ENCODE measurements around the gene C1QTNF8. TPM values are rescaled to one million over a fixed set of nuclear protein-coding genes. Genes with fewer than 3 reads are reported as not detected.

C1QTNF8 gene
- total RNA-seq, 1 experiment from 2014 or later: not detected

DNA sequence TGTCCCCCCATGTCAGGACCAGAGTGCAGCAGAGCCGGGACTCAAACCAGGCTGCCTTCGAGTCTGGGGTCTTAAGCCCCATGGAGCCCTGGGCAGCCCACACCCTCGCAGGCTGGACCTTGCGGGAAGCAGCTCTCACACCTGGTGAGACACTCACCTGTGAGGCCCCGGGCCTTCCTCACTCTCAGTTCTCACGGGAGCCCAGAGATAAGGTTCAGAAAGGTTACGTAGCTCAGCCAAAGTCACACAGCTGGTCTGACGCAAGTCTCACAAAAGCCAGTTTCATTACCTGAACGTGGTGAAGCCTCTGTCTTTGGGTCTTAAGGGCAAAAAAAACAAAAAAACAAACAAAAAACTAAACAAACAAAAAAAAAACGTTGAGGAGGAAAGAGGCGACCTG lies 56.3 kb downstream of the C1QTNF8 start:
- Mint-ChIP-seq H3K27ac (ENCODE audit: unreplicated experiment) (no peak overlapping the region), H3K27me3 (ENCODE audit: unreplicated experiment) (peaks cover 51% of the 10 kb centered on the region), H3K36me3 (ENCODE audit: insufficient read depth, unreplicated experiment) (peaks cover 11% of the 10 kb centered on the region), H3K9me3 (ENCODE audit: low read depth, unreplicated experiment) (no peaks in the 10 kb centered on the region), H3K4me3 (ENCODE audit: low read depth, unreplicated experiment) (no peak overlapping the region), H3K4me1 (ENCODE audit: low read depth, unreplicated experiment) (no peaks in the 10 kb centered on the region)
- BruUV-seq (replicated peaks): no TSS peak
- CTCF ChIA-PET: no interaction called here
- DNase-seq: no peak
- intact Hi-C loops (cut with micrococcal nuclease; ENCODE audit: unreplicated experiment): no loop called here
- TF ChIP-seq, protein P1, sequence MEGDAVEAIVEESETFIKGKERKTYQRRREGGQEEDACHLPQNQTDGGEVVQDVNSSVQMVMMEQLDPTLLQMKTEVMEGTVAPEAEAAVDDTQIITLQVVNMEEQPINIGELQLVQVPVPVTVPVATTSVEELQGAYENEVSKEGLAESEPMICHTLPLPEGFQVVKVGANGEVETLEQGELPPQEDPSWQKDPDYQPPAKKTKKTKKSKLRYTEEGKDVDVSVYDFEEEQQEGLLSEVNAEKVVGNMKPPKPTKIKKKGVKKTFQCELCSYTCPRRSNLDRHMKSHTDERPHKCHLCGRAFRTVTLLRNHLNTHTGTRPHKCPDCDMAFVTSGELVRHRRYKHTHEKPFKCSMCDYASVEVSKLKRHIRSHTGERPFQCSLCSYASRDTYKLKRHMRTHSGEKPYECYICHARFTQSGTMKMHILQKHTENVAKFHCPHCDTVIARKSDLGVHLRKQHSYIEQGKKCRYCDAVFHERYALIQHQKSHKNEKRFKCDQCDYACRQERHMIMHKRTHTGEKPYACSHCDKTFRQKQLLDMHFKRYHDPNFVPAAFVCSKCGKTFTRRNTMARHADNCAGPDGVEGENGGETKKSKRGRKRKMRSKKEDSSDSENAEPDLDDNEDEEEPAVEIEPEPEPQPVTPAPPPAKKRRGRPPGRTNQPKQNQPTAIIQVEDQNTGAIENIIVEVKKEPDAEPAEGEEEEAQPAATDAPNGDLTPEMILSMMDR (IDR thresholded peaks at IDR 0.05; ENCODE audit: unreplicated experiment): no peak

DNA sequence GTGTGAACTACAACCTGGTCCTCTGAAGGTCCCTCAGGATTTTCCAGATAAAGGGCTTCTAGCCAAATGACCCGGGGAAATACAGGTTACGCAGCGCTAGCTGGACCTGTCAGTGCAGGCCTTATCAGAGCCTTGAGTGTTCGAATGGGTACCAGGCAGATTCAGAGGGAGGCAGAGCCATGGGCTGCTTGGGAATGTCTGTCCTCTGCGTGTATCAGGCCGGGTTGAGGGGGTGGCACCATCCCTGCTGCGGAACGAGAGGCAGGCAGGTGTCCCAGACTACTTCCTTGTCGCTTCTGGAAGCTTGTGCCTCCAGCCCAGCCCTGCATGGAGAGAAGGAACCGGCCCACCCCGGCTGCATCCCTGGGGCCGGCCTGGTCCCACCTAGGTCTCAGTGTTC lies 57.1 kb downstream of the C1QTNF8 start:
- no TSS peak for BruUV-seq (replicated peaks)

More for the DNA sequence above, 57.1 kb downstream of the C1QTNF8 start:
- H3K9me3 Mint-ChIP-seq (ENCODE audit: low read depth, unreplicated experiment): no peaks in the 10 kb centered on the region
- no peak overlapping the region for H3K27ac Mint-ChIP-seq (ENCODE audit: unreplicated experiment)
- no peak overlapping the region for H3K4me3 Mint-ChIP-seq (ENCODE audit: low read depth, unreplicated experiment)
- CTCF ChIA-PET: no interaction called here
- intact Hi-C loops (cut with micrococcal nuclease; ENCODE audit: unreplicated experiment): no loop called here
- TF ChIP-seq, protein P1 (IDR thresholded peaks at IDR 0.05; ENCODE audit: unreplicated experiment): no peak
- H3K4me1 Mint-ChIP-seq (ENCODE audit: low read depth, unreplicated experiment): no peaks in the 10 kb centered on the region
- no peak for DNase-seq
- H3K36me3 Mint-ChIP-seq (ENCODE audit: insufficient read depth, unreplicated experiment): peaks cover 11% of the 10 kb centered on the region
- peaks cover 51% of the 10 kb centered on the region for H3K27me3 Mint-ChIP-seq (ENCODE audit: unreplicated experiment)

Other genes starting within 250 kb of the C1QTNF8 start
- 31.9 and 34.6 TPM in 2 replicates for gene LMF1, start 125.3 kb downstream of the C1QTNF8 start, total RNA-seq (2022)
- 0.92 and 1.2 TPM in 2 replicates for gene SOX8, start 114.5 kb downstream of the C1QTNF8 start, total RNA-seq (2022)
- not detected in 2 replicates for gene SSTR5, start 23.5 kb downstream of the C1QTNF8 start, total RNA-seq (2022)
- 0.05 TPM in 1 of 2 replicates, not detected in the other for gene CACNA1H, start 56.9 kb upstream of the C1QTNF8 start, total RNA-seq (2022)
- not detected in 2 replicates for gene TPSG1, start 129.0 kb upstream of the C1QTNF8 start, total RNA-seq (2022)
- gene TPSB2, start 133.9 kb upstream of the C1QTNF8 start, total RNA-seq (2022): not detected in 2 replicates
- not detected in 2 replicates for gene TPSAB1, start 144.5 kb upstream of the C1QTNF8 start, total RNA-seq (2022)
- gene TPSD1, start 159.8 kb upstream of the C1QTNF8 start, total RNA-seq (2022): not detected in 2 replicates
- gene UBE2I, start 213.4 kb upstream of the C1QTNF8 start, total RNA-seq (2022): 261 and 271 TPM in 2 replicates
- gene BAIAP3, start 237.4 kb upstream of the C1QTNF8 start, total RNA-seq (2022): 2.4 and 7.0 TPM in 2 replicates